A549 (cell line): ENCODE measurements around the gene AIG1. TPM values are rescaled to one million over a fixed set of nuclear protein-coding genes. Genes with fewer than 3 reads are reported as not detected.

Source experiments
- ATAC-seq, 2 experiments: fragments of 200-7000 bp in 1 of 2; fragments of >200 bp in 1 of 2; cut with Nextera tagmentation in 1 of 2; cut with Tn5 transposase in 1 of 2; 3 replicates each; pipeline versions ENCODE4 v1.8.0 to v1.9.1; 2018 to 2020; ENCODE audit warnings: mild to moderate bottlenecking in 1 of 2, moderate library complexity in 1 of 2
- CTCF ChIA-PET: fragments of 300-600 bp; sonication (Branson Sonifier 250); formaldehyde crosslinking; extraction: SDS; loops from one replicate; lab custom pipeline; 2021; ENCODE audit warnings: antibody characterized with exemption, inconsistent platforms; lab: Yijun Ruan, JAX
- POLR2A ChIA-PET: fragments of 350-600 bp; formaldehyde crosslinking; extraction: SDS; loops from one replicate; lab custom pipeline; 2021; ENCODE audit warnings: antibody characterized with exemption, inconsistent platforms; lab: Yijun Ruan, JAX
- DNase-seq, 2 experiments: peaks; one replicate each; pipeline versions ENCODE4 v3.0.0 to v3.0.0-alpha.2; 2011 to 2016; ENCODE audit warnings: low read depth in 1 of 2, low spot score in 1 of 2
- FAIRE-seq: peaks from 2 replicates; lab custom pipeline; 2011; peaks lifted over from hg19 to GRCh38; lab: Jason Lieb, UNC
- H3K27ac ChIP-seq, 2 experiments: fragments of >200 bp; sonication (Bioruptor Twin); formaldehyde crosslinking; 3 replicates each; pipeline ENCODE4 v1.5.1; 2016 to 2017
- H3K4me1 ChIP-seq: fragments of >200 bp; sonication (Bioruptor Twin); formaldehyde crosslinking; 3 replicates; pipeline ENCODE4 v1.6.1; 2016
- H3K4me2 ChIP-seq: fragments of >200 bp; sonication (Bioruptor Twin); formaldehyde crosslinking; 3 replicates; pipeline ENCODE4 v1.6.1; 2016
- H3K4me3 ChIP-seq: fragments of >200 bp; sonication (Bioruptor Twin); formaldehyde crosslinking; 3 replicates; pipeline ENCODE4 v1.5.1; 2016
- H3K9me3 ChIP-seq: fragments of >200 bp; sonication (Bioruptor Twin); formaldehyde crosslinking; 3 replicates; pipeline ENCODE4 v1.6.1; 2016
- ATOH8 ChIP-seq: fragments of 250-450 bp; sonication (Bioruptor Pico); IDR thresholded peaks from 2 replicates; pipeline ENCODE4 v1.5.0; 2020; ENCODE audit warnings: low read depth, mild to moderate bottlenecking, moderate library complexity
- BHLHE40 ChIP-seq: IDR thresholded peaks from 2 replicates; pipeline ENCODE4 v1.6.1; 2012; ENCODE audit warnings: low read depth, low read length, inconsistent platforms
- CHD4 ChIP-seq: fragments of 200-600 bp; sonication (generic); IDR thresholded peaks from 2 replicates; pipeline ENCODE4 v1.6.1; 2016; ENCODE audit warnings: antibody characterized with exemption, mild to moderate bottlenecking, borderline replicate concordance
- CTCF ChIP-seq: fragments of >200 bp; sonication (Bioruptor Twin); formaldehyde crosslinking; IDR thresholded peaks from 3 replicates; pipeline ENCODE4 v1.5.1; 2016
- ELK1 ChIP-seq: fragments of 150-350 bp; IDR thresholded peaks from 2 replicates; pipeline ENCODE4 v1.6.1; 2014; ENCODE audit warnings: low read depth, mild to moderate bottlenecking, low read length
- FOSB ChIP-seq: fragments of 250-450 bp; sonication (Bioruptor Pico); IDR thresholded peaks from 2 replicates; pipeline ENCODE4 v1.5.0; 2020; ENCODE audit warnings: mild to moderate bottlenecking, moderate library complexity
- FOXS1 ChIP-seq: fragments of 250-450 bp; sonication (Bioruptor Pico); IDR thresholded peaks from 2 replicates; pipeline ENCODE4 v1.5.0; 2020; ENCODE audit warnings: mild to moderate bottlenecking, moderate library complexity
- HES2 ChIP-seq: fragments of >200 bp; sonication (Bioruptor Twin); formaldehyde crosslinking; IDR thresholded peaks from 2 replicates; pipeline ENCODE4 v1.6.1; 2016
- HEYL ChIP-seq: fragments of 250-450 bp; sonication (Bioruptor Pico); IDR thresholded peaks from 2 replicates; pipeline ENCODE4 v1.8.0; 2021; ENCODE audit warnings: mild to moderate bottlenecking, moderate library complexity
- JUN ChIP-seq, 2 experiments: fragments of >200 bp; sonication (Bioruptor Twin); formaldehyde crosslinking; IDR thresholded peaks; 2 replicates in 1 of 2; 3 replicates in 1 of 2; pipeline ENCODE4 v1.6.1; 2016 to 2017
- JUNB ChIP-seq: fragments of >200 bp; sonication (Bioruptor Twin); formaldehyde crosslinking; IDR thresholded peaks from 2 replicates; pipeline ENCODE4 v1.6.1; 2016
- MAFK ChIP-seq: fragments of 450-650 bp; IDR thresholded peaks from 2 replicates; pipeline ENCODE4 v1.6.1; 2014; ENCODE audit not compliant: partially characterized antibody
- MAX ChIP-seq: IDR thresholded peaks from 2 replicates; pipeline ENCODE4 v1.6.1; 2012
- MYC ChIP-seq: IDR thresholded peaks from 2 replicates; pipeline ENCODE4 v1.6.1; 2012; ENCODE audit warnings: mild to moderate bottlenecking, inconsistent platforms, low read length, improper control_type of control experiment, borderline replicate concordance
- NFE2L2 ChIP-seq: fragments of 150-350 bp; conservative IDR thresholded peaks from 2 replicates; pipeline ENCODE4 v1.6.1; 2014; ENCODE audit warnings: low read length
- RAD21 ChIP-seq, 2 experiments: fragments of >200 bp in 1 of 2; sonication (Bioruptor Twin) in 1 of 2; formaldehyde crosslinking in 1 of 2; IDR thresholded peaks in 1 of 2; conservative IDR thresholded peaks in 1 of 2; 2 replicates in 1 of 2; 3 replicates in 1 of 2; pipeline ENCODE4 v1.6.1; 2012 to 2018; ENCODE audit warnings: inconsistent platforms in 1 of 2
- RARB ChIP-seq: fragments of 250-450 bp; sonication (Bioruptor Pico); IDR thresholded peaks from 2 replicates; pipeline ENCODE4 v1.8.0; 2021; ENCODE audit warnings: mild to moderate bottlenecking, moderate library complexity
- WGBS: methylation state at CpG from one replicate; pipeline ENCODE4 v1.1.6; 2017; ENCODE audit errors: missing lambda C conversion rate; 5-methylcytosine and 5-hydroxymethylcytosine counted together
- polyA plus RNA-seq, 4 experiments: library from polyadenylated mRNA; depleted of rRNA in 3 of 4; stranded (reverse); fragments of >200 nt; fragmentation: RNase III in 1 of 4; extraction: RNeasy Plus Mini Kit Qiagen cat#74134 plus additional on column Dnase treatment in 1 of 4; gene quantifications; 2 replicates in 3 of 4; 3 replicates in 1 of 4; pipeline ENCODE4 v1.2.3, GENCODE V29; 2011 to 2017
- TF ChIP-seq, protein P1 (sequence below): fragments of 450-650 bp; IDR thresholded peaks from 2 replicates; pipeline ENCODE4 v1.6.1; 2014; ENCODE audit warnings: antibody characterized with exemption

Gene AIG1
- polyA plus RNA-seq, 2 of the 4 experiments (the other 2 are of a cell fraction), result 29.5 to 38.3 TPM

DNA sequence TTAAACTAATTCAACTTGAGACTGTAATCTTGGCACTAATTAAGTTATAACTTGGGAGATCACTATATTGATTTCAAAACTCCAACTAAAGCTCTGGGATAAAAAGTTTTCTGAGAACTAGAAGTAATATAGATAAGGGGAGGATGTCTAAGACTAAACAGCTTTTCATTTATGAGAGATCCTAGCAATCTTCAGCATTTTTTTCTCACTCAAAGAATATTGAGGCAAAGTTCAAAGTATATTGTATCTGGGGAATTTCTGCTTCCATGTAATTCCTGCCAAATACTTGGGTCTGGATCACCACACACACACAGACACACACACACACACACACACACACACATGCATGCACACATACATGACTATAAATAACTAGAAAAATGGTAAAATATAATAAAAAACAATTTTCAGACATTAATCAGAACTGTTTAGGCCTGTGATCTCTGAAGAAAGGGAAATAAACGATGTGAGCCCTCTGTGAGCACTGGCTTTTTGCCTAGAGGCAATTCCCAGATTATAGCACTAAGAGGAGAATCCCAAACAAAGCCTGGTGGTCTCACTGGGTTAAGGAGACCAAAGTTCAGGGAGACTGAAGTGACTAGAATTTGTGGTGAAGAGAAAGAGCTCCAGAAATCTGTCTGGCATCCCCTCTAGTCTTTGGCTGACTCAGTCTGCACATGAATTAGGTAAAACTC, 297.0 kb downstream of the AIG1 start:
- Histone ChIP-seq H3K4me3 (no peak overlapping the region), H3K27ac (no peak overlapping the region), H3K4me2 (no peak overlapping the region), H3K9me3 (0 out of 3 replicates have a peak, but pooled peaks cover 3% of the 10 kb centered on the region), H3K4me1 (no peaks in the 10 kb centered on the region)
- WGBS, result 6% methylated on average over 1 of the region's 1 CpG
- FAIRE-seq (no peak), ATAC-seq (no peak), DNase-seq (no peak)
- ChIA-PET CTCF (interaction anchor here (1.2 kb wide), 1 partner anchor 51 kb away, joined by 4 read pairs; no protein-coding TSS in a partner anchor), POLR2A (no interaction called here)
- no peak for TF ChIP-seq BHLHE40
- TF ChIP-seq MAX, result no peak
- TF ChIP-seq, protein P1, sequence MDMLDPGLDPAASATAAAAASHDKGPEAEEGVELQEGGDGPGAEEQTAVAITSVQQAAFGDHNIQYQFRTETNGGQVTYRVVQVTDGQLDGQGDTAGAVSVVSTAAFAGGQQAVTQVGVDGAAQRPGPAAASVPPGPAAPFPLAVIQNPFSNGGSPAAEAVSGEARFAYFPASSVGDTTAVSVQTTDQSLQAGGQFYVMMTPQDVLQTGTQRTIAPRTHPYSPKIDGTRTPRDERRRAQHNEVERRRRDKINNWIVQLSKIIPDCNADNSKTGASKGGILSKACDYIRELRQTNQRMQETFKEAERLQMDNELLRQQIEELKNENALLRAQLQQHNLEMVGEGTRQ, result no peak
- no peak for TF ChIP-seq ELK1
- no peak for TF ChIP-seq HEYL (CRISPR knock-in tag)

DNA sequence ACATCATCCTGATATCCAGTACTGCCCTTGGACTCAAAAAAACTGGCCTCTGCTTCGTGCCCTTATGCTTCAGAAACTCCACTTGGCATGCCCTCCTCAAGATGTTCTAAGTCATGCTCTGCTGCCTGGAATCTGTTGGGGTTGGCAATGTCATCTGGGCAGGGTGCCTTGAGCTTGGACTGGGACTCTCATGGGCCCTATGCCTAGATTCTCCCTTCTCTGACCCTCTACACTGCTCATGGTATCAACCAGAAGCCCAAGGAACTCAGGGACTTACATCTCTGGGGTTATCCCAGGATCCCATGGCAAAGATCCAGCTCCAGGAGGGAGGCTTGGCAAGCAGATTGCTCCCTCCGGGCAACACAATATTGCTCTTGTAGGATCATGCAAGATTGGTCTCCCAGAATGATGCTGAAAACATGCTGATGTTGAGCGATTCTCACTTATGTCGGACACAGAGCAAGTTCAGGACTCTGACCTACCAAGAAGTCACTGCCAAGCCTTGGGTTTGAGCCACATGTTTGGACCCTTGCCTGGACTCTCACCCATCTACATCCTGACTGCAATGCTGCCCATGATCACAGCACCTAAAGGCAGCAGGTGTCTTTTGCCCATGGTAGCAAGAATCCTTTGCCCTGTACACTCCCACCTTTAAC, 301.0 kb downstream of the AIG1 start:
- CTCF ChIA-PET, result no interaction called here
- no peak for DNase-seq

More for the DNA sequence above, 301.0 kb downstream of the AIG1 start:
- no peak for ATAC-seq
- no peak overlapping the region for H3K4me2 ChIP-seq
- WGBS, result 73% methylated on average over 4 of the region's 4 CpGs
- TF ChIP-seq RARB (no peak), MAFK (no peak), FOSB (no peak), HES2 (no peak), FOXS1 (CRISPR knock-in tag) (no peak), MYC (no peak), RAD21 (conservative IDR thresholded peaks at IDR 0.05 in 1 of 2, IDR thresholded peaks at IDR 0.05 in 1 of 2) (no peak), NFE2L2 (no peak), JUNB (no peak), JUN (IDR thresholded peaks at IDR 0.05) (no peak), CHD4 (no peak), CTCF (no peak), ATOH8 (no peak)
- TF ChIP-seq, all 56 proteins: peak for 0
- Histone ChIP-seq H3K27ac (no peak overlapping the region), H3K4me1 (no peaks in the 10 kb centered on the region), H3K4me3 (no peak overlapping the region), H3K9me3 (no peaks in the 10 kb centered on the region)
- no peak for FAIRE-seq
- POLR2A ChIA-PET, result no interaction called here
